Body of pancreas (tissue), 4 donors: ENCODE measurements around the gene TC2N.

Experiments used
- CTCF ChIP-seq, 7 experiments: fragments of 450-650 bp in 4 of 7; fragments of 200-600 bp in 3 of 7; sonication (generic) in 3 of 7; IDR thresholded peaks; one replicate each; pipeline ENCODE4 v1.5.1; 2016 to 2019; ENCODE audit warnings: antibody characterized with exemption in 7 of 7
- POLR2A ChIP-seq, 3 donors: fragments of 450-650 bp; IDR thresholded peaks; one replicate each; pipeline ENCODE4 v1.6.1; 2016; ENCODE audit warnings: antibody characterized with exemption in 3 of 3, mild to moderate bottlenecking in 2 of 3

DNA sequence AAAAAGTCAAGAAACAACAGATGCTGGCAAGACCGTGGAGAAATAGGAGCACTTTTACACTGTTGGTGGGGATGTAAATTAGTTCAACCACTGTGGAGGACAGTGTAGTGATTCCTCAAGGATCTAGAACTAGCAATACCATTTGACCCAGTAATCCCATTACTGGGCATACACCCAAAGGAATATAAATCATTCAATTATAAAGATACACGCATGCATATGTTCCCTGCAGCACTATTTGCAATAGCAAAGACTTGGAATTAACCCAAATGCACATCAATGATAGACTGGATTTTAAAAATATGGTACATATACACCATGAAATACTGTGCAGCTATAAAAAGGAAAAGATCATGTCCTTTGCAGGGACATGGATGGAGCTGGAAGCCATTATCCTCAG, 117.5 kb downstream of the TC2N start:
- TF ChIP-seq POLR2A (IDR thresholded peaks at IDR 0.05): no peak
- TF ChIP-seq CTCF (IDR thresholded peaks at IDR 0.05): no peak
